ENCODE measurements around the gene SDK1.

The SDK1 gene

GRCh38 chr7:4149236-4149635 is 848.2 kb downstream of the SDK1 start:
- no peaks in the 10 kb centered on the region for H3K4me1 ChIP-seq
- TF ChIP-seq CTCF (IDR thresholded peaks at IDR 0.05), result no peak
- no peaks in the 10 kb centered on the region for H3K27me3 ChIP-seq (ENCODE audit: control insufficient read depth, insufficient read depth, low read length)
- H3K9me3 ChIP-seq (ENCODE audit: control insufficient read depth, low read length), result no peaks in the 10 kb centered on the region
- H2AFZ ChIP-seq, result no peak overlapping the region
- no peaks in the 10 kb centered on the region for H3K79me2 ChIP-seq
- H3K36me3 ChIP-seq (ENCODE audit: control insufficient read depth, insufficient read depth, low read length), result no peaks in the 10 kb centered on the region
- H3K4me2 ChIP-seq (ENCODE audit: low read length), result no peak overlapping the region
- H3K27ac ChIP-seq, result no peak overlapping the region
- no peak overlapping the region for H3K4me3 ChIP-seq (ENCODE audit: low read depth, low read length)
- no peak overlapping the region for H3K9ac ChIP-seq

GRCh38 chr7:4149645-4150044 is 848.6 kb downstream of the SDK1 start:
- H3K9ac ChIP-seq, result no peak overlapping the region
- no peak overlapping the region for H2AFZ ChIP-seq
- no peak overlapping the region for H3K4me2 ChIP-seq (ENCODE audit: low read length)
- H3K36me3 ChIP-seq (ENCODE audit: control insufficient read depth, insufficient read depth, low read length), result no peaks in the 10 kb centered on the region
- no peak for TF ChIP-seq CTCF (IDR thresholded peaks at IDR 0.05)
- H3K4me3 ChIP-seq (ENCODE audit: low read depth, low read length), result no peak overlapping the region
- no peaks in the 10 kb centered on the region for H3K4me1 ChIP-seq
- no peaks in the 10 kb centered on the region for H3K9me3 ChIP-seq (ENCODE audit: control insufficient read depth, low read length)
- H3K27me3 ChIP-seq (ENCODE audit: control insufficient read depth, insufficient read depth, low read length), result no peaks in the 10 kb centered on the region
- H3K27ac ChIP-seq, result no peak overlapping the region
- H3K79me2 ChIP-seq, result no peaks in the 10 kb centered on the region

GRCh38 chr7:4150731-4151130 is 849.7 kb downstream of the SDK1 start:
- H3K4me2 ChIP-seq (ENCODE audit: low read length), result no peak overlapping the region
- no peak overlapping the region for H3K27ac ChIP-seq
- no peaks in the 10 kb centered on the region for H3K9me3 ChIP-seq (ENCODE audit: control insufficient read depth, low read length)
- H3K4me1 ChIP-seq, result no peaks in the 10 kb centered on the region
- H3K79me2 ChIP-seq, result no peaks in the 10 kb centered on the region
- H3K4me3 ChIP-seq (ENCODE audit: low read depth, low read length), result no peak overlapping the region
- no peaks in the 10 kb centered on the region for H3K36me3 ChIP-seq (ENCODE audit: control insufficient read depth, insufficient read depth, low read length)
- H3K27me3 ChIP-seq (ENCODE audit: control insufficient read depth, insufficient read depth, low read length), result no peaks in the 10 kb centered on the region
- no peak overlapping the region for H3K9ac ChIP-seq
- no peak overlapping the region for H2AFZ ChIP-seq
- TF ChIP-seq CTCF (IDR thresholded peaks at IDR 0.05), result no peak

- no peak overlapping the region for H3K4me2 ChIP-seq (ENCODE audit: low read length)
- no peak overlapping the region for H3K4me3 ChIP-seq (ENCODE audit: low read depth, low read length)
- TF ChIP-seq CTCF (IDR thresholded peaks at IDR 0.05), result no peak
- no peak overlapping the region for H3K27ac ChIP-seq
- H3K9ac ChIP-seq, result no peak overlapping the region
- H3K4me1 ChIP-seq, result no peaks in the 10 kb centered on the region
- no peaks in the 10 kb centered on the region for H3K36me3 ChIP-seq (ENCODE audit: control insufficient read depth, insufficient read depth, low read length)
- no peaks in the 10 kb centered on the region for H3K79me2 ChIP-seq
- no peak overlapping the region for H2AFZ ChIP-seq
- no peaks in the 10 kb centered on the region for H3K27me3 ChIP-seq (ENCODE audit: control insufficient read depth, insufficient read depth, low read length)
- no peaks in the 10 kb centered on the region for H3K9me3 ChIP-seq (ENCODE audit: control insufficient read depth, low read length)
Observed at GRCh38 chr7:4151524-4151923, 850.5 kb downstream of the SDK1 start.

GRCh38 chr7:4151926-4152549 is 851.0 kb downstream of the SDK1 start:
- H3K9ac ChIP-seq, result no peak overlapping the region
- no peaks in the 10 kb centered on the region for H3K9me3 ChIP-seq (ENCODE audit: control insufficient read depth, low read length)
- no peak overlapping the region for H3K4me3 ChIP-seq (ENCODE audit: low read depth, low read length)
- H3K79me2 ChIP-seq, result no peaks in the 10 kb centered on the region
- H3K36me3 ChIP-seq (ENCODE audit: control insufficient read depth, insufficient read depth, low read length), result no peaks in the 10 kb centered on the region
- H3K27ac ChIP-seq, result no peak overlapping the region
- H3K4me1 ChIP-seq, result no peaks in the 10 kb centered on the region
- H3K27me3 ChIP-seq (ENCODE audit: control insufficient read depth, insufficient read depth, low read length), result no peaks in the 10 kb centered on the region
- no peak overlapping the region for H3K4me2 ChIP-seq (ENCODE audit: low read length)
- H2AFZ ChIP-seq, result no peak overlapping the region
- no peak for TF ChIP-seq CTCF (IDR thresholded peaks at IDR 0.05)

Data from parathyroid adenoma (tissue), 2 donors.